HepG2 (cell line): ENCODE data around the gene ENGASE. TPM values are rescaled to one million over a fixed set of nuclear protein-coding genes. Genes with fewer than 3 reads are reported as not detected.

Experiments
- ASH2L ChIP-seq: fragments of 300-600, 200-600 bp; sonication (generic); IDR thresholded peaks from 2 replicates; pipeline ENCODE4 v1.7.0; 2017; ENCODE audit warnings: low read depth, mild to moderate bottlenecking, moderate library complexity, mixed read lengths, low read length; ENCODE audit not compliant: insufficient read length
- BCL6 ChIP-seq: IDR thresholded peaks from 2 replicates; pipeline ENCODE4 v1.6.1; 2016; ENCODE audit warnings: missing genetic modification reagents, missing compliant biosample characterization
- ESRRA ChIP-seq: sonication (generic); formaldehyde crosslinking; IDR thresholded peaks from 2 replicates; pipeline ENCODE4 v1.5.1; 2020; ENCODE audit warnings: mild to moderate bottlenecking, low read depth, missing genetic modification reagents
- IKZF4 ChIP-seq: sonication (generic); formaldehyde crosslinking; IDR thresholded peaks from 2 replicates; pipeline ENCODE4 v1.5.1; 2020; ENCODE audit warnings: borderline replicate concordance, mild to moderate bottlenecking, low read depth, missing genetic modification reagents; ENCODE audit errors: not compliant biosample characterization
- KDM5A ChIP-seq: fragments of 200-600 bp; sonication (generic); IDR thresholded peaks from 2 replicates; pipeline ENCODE4 v1.7.0; 2018; ENCODE audit warnings: antibody characterized with exemption, mild to moderate bottlenecking, low read length, borderline replicate concordance
- MXD4 ChIP-seq: IDR thresholded peaks from 2 replicates; pipeline ENCODE4 v1.6.1; 2016; ENCODE audit warnings: mild to moderate bottlenecking, missing biosample characterization, missing genetic modification reagents
- RFXANK ChIP-seq: IDR thresholded peaks from 2 replicates; pipeline ENCODE4 v1.6.1; 2016
- ZMAT3 ChIP-seq: sonication (generic); formaldehyde crosslinking; conservative IDR thresholded peaks from 2 replicates; pipeline ENCODE4 v1.7.0; 2021; ENCODE audit warnings: missing genetic modification reagents
- ZNF768 ChIP-seq: sonication (generic); formaldehyde crosslinking; IDR thresholded peaks from 2 replicates; pipeline ENCODE4 v1.4.0; 2020; ENCODE audit warnings: missing genetic modification reagents
- ZNF776 ChIP-seq: sonication (generic); formaldehyde crosslinking; IDR thresholded peaks from 2 replicates; pipeline ENCODE4 v1.4.0; 2020; ENCODE audit warnings: mild to moderate bottlenecking, missing genetic modification reagents
- polyA plus RNA-seq, 8 experiments: library from polyadenylated mRNA; depleted of rRNA in 3 of 8; stranded (reverse) in 7 of 8; unstranded in 1 of 8; fragments of >200 nt; fragmentation: Illumina TruSeq in 4 of 8; extraction: Trizol in 4 of 8; gene quantifications; 2 replicates each; pipeline versions ENCODE4 v1.2.1 to v1.2.3, GENCODE V29; 2011 to 2016; ENCODE audit warnings: low read depth in 4 of 8, missing spikeins in 1 of 8, mixed read lengths in 1 of 8; ENCODE audit not compliant: insufficient read depth in 1 of 8
- total RNA-seq, 5 experiments: library from RNA; depleted of rRNA; stranded (reverse); fragments of >200 nt; fragmentation: Illumina TruSeq; extraction: Trizol; gene quantifications; 2 replicates each; pipeline ENCODE4 v1.2.3, GENCODE V29; 2016; ENCODE audit warnings: low read depth in 1 of 5
- TF ChIP-seq, protein P1 (sequence below): sonication (generic); formaldehyde crosslinking; conservative IDR thresholded peaks from 2 replicates; pipeline ENCODE4 v1.4.0; 2020; ENCODE audit warnings: missing genetic modification reagents
- TF ChIP-seq, protein P2 (sequence below): sonication (generic); formaldehyde crosslinking; IDR thresholded peaks from 2 replicates; pipeline ENCODE4 v1.5.0; 2020; ENCODE audit warnings: mild to moderate bottlenecking, missing genetic modification reagents
- TF ChIP-seq, protein P3 (sequence below): sonication (generic); formaldehyde crosslinking; IDR thresholded peaks from 2 replicates; pipeline ENCODE4 v1.9.0; 2021; ENCODE audit warnings: mild to moderate bottlenecking, missing genetic modification reagents
- TF ChIP-seq, protein P4 (sequence below): sonication (generic); formaldehyde crosslinking; IDR thresholded peaks from 2 replicates; pipeline ENCODE4 v1.5.0; 2020; ENCODE audit warnings: mild to moderate bottlenecking, missing genetic modification reagents, borderline replicate concordance
- TF ChIP-seq, protein P5 (sequence below): sonication (generic); formaldehyde crosslinking; IDR thresholded peaks from 2 replicates; pipeline ENCODE4 v1.5.1; 2020; ENCODE audit warnings: missing genetic modification reagents, mild to moderate bottlenecking, borderline replicate concordance

The ENGASE gene
- total and polyA plus RNA-seq, 2 of the 13 experiments (the other 11 are each of a cell fraction or from before 2014, with no cell fraction given) = 10.6 to 18.1 TPM

DNA sequence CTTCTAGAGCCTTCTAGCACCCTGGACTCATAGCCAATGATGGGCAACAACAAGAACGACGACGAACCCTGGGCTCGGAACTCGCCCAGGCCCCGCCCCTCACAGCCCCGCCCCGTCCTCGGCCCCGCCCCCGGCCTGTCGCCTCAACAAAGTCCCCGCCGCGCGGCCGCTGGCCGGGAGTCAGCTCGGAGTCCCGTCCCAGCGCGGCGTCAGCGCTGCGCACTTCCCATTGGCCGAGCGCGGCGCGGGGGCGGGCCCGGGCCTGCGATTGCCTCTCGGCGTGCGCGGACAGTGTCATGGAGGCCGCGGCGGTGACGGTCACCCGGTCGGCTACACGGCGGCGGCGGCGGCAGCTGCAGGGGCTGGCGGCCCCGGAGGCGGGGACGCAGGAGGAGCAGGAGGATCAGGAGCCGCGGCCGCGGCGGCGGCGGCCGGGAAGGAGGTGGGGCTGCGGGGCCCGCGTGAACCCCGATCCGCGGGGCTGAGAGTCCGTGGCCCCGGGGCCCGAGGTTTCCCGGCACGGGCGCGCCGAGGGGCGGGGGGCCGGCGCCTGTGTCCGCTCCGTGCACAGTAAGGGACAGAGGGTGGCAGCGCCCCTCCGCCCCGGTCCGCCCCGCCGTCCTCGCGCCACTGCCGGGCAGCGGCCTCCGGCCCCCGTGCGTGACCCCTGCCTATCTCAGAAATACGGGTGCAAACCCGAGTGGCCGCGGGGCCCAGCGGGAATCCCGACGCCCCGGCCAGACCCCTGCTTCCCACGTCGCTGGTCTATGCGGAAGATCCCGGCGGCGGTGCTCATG lies at the start of gene ENGASE (continued):
- TF ChIP-seq, protein P1, sequence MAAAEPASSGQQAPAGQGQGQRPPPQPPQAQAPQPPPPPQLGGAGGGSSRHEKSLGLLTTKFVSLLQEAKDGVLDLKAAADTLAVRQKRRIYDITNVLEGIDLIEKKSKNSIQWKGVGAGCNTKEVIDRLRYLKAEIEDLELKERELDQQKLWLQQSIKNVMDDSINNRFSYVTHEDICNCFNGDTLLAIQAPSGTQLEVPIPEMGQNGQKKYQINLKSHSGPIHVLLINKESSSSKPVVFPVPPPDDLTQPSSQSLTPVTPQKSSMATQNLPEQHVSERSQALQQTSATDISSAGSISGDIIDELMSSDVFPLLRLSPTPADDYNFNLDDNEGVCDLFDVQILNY (CRISPR knock-in tag) = peak; percentile 53; the same call in 1 of the 2 replicates
- TF ChIP-seq IKZF4 (CRISPR knock-in tag) (peak; percentile 69), ESRRA (0 out of 2 replicates have a peak, but pooled peaks have one; percentile 19), BCL6 (CRISPR knock-in tag) (no peak), ASH2L (peak; percentile 83), KDM5A (peak; percentile 53; the same call in 1 of the 2 replicates), RFXANK (CRISPR knock-in tag) (no peak), ZMAT3 (CRISPR knock-in tag) (peak; percentile 49; the same call in 1 of the 2 replicates), MXD4 (CRISPR knock-in tag) (peak; percentile 54; the same call in 1 of the 2 replicates), ZNF776 (CRISPR knock-in tag) (no peak; the same call in 1 of the 2 replicates), ZNF768 (peak; percentile 59; the same call in 1 of the 2 replicates)
- TF ChIP-seq, protein P2, sequence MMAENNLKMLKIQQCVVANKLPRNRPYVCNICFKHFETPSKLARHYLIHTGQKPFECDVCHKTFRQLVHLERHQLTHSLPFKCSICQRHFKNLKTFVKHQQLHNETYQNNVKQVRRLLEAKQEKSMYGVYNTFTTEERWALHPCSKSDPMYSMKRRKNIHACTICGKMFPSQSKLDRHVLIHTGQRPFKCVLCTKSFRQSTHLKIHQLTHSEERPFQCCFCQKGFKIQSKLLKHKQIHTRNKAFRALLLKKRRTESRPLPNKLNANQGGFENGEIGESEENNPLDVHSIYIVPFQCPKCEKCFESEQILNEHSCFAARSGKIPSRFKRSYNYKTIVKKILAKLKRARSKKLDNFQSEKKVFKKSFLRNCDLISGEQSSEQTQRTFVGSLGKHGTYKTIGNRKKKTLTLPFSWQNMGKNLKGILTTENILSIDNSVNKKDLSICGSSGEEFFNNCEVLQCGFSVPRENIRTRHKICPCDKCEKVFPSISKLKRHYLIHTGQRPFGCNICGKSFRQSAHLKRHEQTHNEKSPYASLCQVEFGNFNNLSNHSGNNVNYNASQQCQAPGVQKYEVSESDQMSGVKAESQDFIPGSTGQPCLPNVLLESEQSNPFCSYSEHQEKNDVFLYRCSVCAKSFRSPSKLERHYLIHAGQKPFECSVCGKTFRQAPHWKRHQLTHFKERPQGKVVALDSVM = peak; percentile 45
- TF ChIP-seq, protein P3, sequence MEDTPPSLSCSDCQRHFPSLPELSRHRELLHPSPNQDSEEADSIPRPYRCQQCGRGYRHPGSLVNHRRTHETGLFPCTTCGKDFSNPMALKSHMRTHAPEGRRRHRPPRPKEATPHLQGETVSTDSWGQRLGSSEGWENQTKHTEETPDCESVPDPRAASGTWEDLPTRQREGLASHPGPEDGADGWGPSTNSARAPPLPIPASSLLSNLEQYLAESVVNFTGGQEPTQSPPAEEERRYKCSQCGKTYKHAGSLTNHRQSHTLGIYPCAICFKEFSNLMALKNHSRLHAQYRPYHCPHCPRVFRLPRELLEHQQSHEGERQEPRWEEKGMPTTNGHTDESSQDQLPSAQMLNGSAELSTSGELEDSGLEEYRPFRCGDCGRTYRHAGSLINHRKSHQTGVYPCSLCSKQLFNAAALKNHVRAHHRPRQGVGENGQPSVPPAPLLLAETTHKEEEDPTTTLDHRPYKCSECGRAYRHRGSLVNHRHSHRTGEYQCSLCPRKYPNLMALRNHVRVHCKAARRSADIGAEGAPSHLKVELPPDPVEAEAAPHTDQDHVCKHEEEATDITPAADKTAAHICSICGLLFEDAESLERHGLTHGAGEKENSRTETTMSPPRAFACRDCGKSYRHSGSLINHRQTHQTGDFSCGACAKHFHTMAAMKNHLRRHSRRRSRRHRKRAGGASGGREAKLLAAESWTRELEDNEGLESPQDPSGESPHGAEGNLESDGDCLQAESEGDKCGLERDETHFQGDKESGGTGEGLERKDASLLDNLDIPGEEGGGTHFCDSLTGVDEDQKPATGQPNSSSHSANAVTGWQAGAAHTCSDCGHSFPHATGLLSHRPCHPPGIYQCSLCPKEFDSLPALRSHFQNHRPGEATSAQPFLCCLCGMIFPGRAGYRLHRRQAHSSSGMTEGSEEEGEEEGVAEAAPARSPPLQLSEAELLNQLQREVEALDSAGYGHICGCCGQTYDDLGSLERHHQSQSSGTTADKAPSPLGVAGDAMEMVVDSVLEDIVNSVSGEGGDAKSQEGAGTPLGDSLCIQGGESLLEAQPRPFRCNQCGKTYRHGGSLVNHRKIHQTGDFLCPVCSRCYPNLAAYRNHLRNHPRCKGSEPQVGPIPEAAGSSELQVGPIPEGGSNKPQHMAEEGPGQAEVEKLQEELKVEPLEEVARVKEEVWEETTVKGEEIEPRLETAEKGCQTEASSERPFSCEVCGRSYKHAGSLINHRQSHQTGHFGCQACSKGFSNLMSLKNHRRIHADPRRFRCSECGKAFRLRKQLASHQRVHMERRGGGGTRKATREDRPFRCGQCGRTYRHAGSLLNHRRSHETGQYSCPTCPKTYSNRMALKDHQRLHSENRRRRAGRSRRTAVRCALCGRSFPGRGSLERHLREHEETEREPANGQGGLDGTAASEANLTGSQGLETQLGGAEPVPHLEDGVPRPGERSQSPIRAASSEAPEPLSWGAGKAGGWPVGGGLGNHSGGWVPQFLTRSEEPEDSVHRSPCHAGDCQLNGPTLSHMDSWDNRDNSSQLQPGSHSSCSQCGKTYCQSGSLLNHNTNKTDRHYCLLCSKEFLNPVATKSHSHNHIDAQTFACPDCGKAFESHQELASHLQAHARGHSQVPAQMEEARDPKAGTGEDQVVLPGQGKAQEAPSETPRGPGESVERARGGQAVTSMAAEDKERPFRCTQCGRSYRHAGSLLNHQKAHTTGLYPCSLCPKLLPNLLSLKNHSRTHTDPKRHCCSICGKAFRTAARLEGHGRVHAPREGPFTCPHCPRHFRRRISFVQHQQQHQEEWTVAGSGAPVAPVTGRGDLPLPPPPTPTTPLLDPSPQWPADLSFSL (CRISPR knock-in tag) = no peak
- TF ChIP-seq, protein P4, sequence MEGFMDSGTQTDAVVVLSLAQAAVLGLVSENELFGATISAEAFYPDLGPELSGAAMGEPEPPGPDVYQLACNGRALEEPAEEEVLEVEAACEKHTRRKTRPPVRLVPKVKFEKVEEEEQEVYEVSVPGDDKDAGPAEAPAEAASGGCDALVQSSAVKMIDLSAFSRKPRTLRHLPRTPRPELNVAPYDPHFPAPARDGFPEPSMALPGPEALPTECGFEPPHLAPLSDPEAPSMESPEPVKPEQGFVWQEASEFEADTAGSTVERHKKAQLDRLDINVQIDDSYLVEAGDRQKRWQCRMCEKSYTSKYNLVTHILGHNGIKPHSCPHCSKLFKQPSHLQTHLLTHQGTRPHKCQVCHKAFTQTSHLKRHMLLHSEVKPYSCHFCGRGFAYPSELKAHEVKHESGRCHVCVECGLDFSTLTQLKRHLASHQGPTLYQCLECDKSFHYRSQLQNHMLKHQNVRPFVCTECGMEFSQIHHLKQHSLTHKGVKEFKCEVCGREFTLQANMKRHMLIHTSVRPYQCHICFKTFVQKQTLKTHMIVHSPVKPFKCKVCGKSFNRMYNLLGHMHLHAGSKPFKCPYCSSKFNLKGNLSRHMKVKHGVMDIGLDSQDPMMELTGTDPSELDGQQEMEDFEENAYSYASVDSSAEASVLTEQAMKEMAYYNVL (CRISPR knock-in tag) = no peak
- TF ChIP-seq, protein P5, sequence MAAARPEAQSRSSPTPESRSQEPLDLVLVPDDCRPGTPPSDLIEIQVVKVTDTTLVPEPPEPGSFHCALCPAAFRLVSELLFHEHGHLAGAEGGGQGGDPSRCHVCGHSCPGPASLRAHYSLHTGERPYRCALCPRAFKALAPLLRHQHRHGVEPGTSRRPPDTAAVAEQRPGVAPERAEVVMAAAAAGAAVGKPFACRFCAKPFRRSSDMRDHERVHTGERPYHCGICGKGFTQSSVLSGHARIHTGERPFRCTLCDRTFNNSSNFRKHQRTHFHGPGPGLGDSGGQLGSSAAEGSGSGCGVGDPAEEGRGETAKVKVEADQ (CRISPR knock-in tag) = peak; percentile 59
